Upper lobe of left lung (tissue), 4 donors: Measurements from ENCODE around the gene TSPO.

Source experiments
- CTCF ChIP-seq, 6 experiments: fragments of 450-650 bp in 4 of 6; fragments of 200-600 bp in 2 of 6; sonication (generic) in 2 of 6; IDR thresholded peaks; one replicate each; pipeline ENCODE4 v1.5.1; 2016 to 2019; ENCODE audit warnings: antibody characterized with exemption in 6 of 6
- EP300 ChIP-seq, 4 donors: sonication (generic); formaldehyde crosslinking; IDR thresholded peaks; one replicate each; pipeline ENCODE4 v1.5.1; 2017; ENCODE audit warnings: antibody characterized with exemption in 4 of 4, control low read depth in 2 of 4
- POLR2A ChIP-seq, 4 donors: fragments of 450-650 bp; IDR thresholded peaks; one replicate each; pipeline ENCODE4 v1.5.1; 2016 to 2017; ENCODE audit warnings: antibody characterized with exemption in 4 of 4, mild to moderate bottlenecking in 2 of 4
- POLR2AphosphoS5 ChIP-seq, 2 donors: sonication (generic); formaldehyde crosslinking; IDR thresholded peaks; one replicate each; pipeline ENCODE4 v1.5.1; 2017; ENCODE audit warnings: antibody characterized with exemption in 2 of 2

DNA sequence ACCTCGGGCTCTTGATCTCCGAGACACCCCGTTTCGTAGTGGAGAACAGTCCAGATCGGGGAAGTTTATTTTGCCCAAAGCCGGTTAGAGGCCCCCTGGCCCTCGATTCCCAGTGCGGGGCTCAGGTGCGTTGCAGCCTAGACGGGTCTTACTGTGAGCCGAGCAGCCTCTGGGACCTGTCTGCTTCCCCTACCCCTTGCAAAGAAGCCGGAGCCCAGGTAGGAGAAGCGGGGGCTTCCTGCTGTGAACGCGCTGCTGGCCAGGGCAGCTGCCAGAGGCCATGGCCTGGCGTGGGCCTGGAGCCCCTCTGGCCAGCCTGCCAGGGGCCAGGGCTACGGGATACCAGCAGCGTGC is 621 bp downstream of the TSPO start:
- no peak for TF ChIP-seq CTCF (IDR thresholded peaks at IDR 0.05)
- no peak for TF ChIP-seq POLR2AphosphoS5 (IDR thresholded peaks at IDR 0.05)
- no peak for TF ChIP-seq POLR2A (IDR thresholded peaks at IDR 0.05)
- no peak for TF ChIP-seq EP300 (IDR thresholded peaks at IDR 0.05)
